Osteoblast (primary cell): Measurements from ENCODE around the gene TFDP2. TPM values are rescaled to one million over a fixed set of nuclear protein-coding genes. Genes with fewer than 3 reads are reported as not detected.

Experiments
- DNase-seq: peaks from one replicate; pipeline ENCODE4 v3.0.0; 2011; ENCODE audit warnings: low spot score, mixed read lengths; ENCODE audit not compliant: insufficient read length; ENCODE audit errors: missing footprints
- H2AFZ ChIP-seq: 2 replicates; pipeline ENCODE4 v1.6.0; 2011; ENCODE audit warnings: mild to moderate bottlenecking, low read length
- H3K27ac ChIP-seq: 2 replicates; pipeline ENCODE4 v1.5.1; 2011; ENCODE audit warnings: mild to moderate bottlenecking, low read depth, low read length, moderate library complexity
- H3K27me3 ChIP-seq: 2 replicates; pipeline ENCODE4 v1.6.0; 2012; ENCODE audit warnings: mild to moderate bottlenecking, control low read depth, inconsistent platforms, low read length, moderate library complexity; ENCODE audit not compliant: insufficient read depth
- H3K36me3 ChIP-seq: 2 replicates; pipeline ENCODE4 v1.5.1; 2011; ENCODE audit warnings: mild to moderate bottlenecking, low read length, control low read depth, moderate library complexity; ENCODE audit not compliant: insufficient read depth
- H3K4me1 ChIP-seq: 2 replicates; pipeline ENCODE4 v1.5.1; 2011; ENCODE audit warnings: mild to moderate bottlenecking, low read length, control low read depth, moderate library complexity; ENCODE audit not compliant: insufficient read depth
- H3K4me2 ChIP-seq: 2 replicates; pipeline ENCODE4 v1.6.0; 2011; ENCODE audit warnings: mild to moderate bottlenecking, low read length; ENCODE audit not compliant: insufficient read depth
- H3K4me3 ChIP-seq: fragments of 200-600 bp; sonication (generic); 3 replicates; pipeline ENCODE4 v1.5.1; 2012; ENCODE audit warnings: mild to moderate bottlenecking, low read length, inconsistent platforms; ENCODE audit not compliant: insufficient read depth
- H3K79me2 ChIP-seq: 2 replicates; pipeline ENCODE4 v1.6.0; 2012; ENCODE audit warnings: mild to moderate bottlenecking, low read length, control low read depth, inconsistent platforms; ENCODE audit not compliant: insufficient read depth
- H3K9me3 ChIP-seq: 2 replicates; pipeline ENCODE4 v1.5.1; 2011; ENCODE audit warnings: low read depth, low read length, control low read depth
- H4K20me1 ChIP-seq: 2 replicates; pipeline ENCODE4 v1.6.0; 2012; ENCODE audit warnings: mild to moderate bottlenecking, low read length, control low read depth; ENCODE audit not compliant: insufficient read depth
- CTCF ChIP-seq: IDR thresholded peaks from 2 replicates; pipeline ENCODE4 v1.5.1; 2011; ENCODE audit warnings: mild to moderate bottlenecking, low read depth, low read length, moderate library complexity; ENCODE audit errors: extremely low read depth
- total RNA-seq: library from RNA; depleted of rRNA; stranded (reverse); fragments of >200 nt; gene quantifications from 2 replicates; pipeline ENCODE4 v1.2.3, GENCODE V29; 2012

TFDP2 gene
- total RNA-seq, 1 donor, result 41.6 TPM

DNA sequence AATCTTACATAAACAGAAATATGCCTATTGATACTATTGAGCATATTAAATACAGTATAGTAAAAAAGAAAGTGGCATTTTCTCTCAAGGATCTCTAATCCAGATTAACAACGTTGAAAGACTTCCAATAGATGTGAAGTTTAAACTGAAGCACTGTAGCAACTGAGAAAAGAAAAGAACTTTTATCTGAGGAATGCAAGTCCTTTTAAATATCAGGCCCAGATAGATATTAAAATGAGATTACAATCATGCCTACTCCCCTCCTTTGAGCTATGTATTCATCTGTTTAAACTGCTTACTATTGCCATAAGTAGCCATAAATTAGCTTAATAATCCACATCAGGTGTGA lies 102.3 kb downstream of the TFDP2 start:
- Histone ChIP-seq H2AFZ (no peak overlapping the region), H3K4me3 (no peak overlapping the region), H3K27ac (no peak overlapping the region), H4K20me1 (no peaks in the 10 kb centered on the region), H3K4me1 (no peaks in the 10 kb centered on the region), H3K27me3 (no peaks in the 10 kb centered on the region), H3K79me2 (no peaks in the 10 kb centered on the region), H3K9me3 (no peaks in the 10 kb centered on the region), H3K36me3 (no peaks in the 10 kb centered on the region), H3K4me2 (no peak overlapping the region)
- TF ChIP-seq CTCF, result no peak
- no peak for DNase-seq

DNA sequence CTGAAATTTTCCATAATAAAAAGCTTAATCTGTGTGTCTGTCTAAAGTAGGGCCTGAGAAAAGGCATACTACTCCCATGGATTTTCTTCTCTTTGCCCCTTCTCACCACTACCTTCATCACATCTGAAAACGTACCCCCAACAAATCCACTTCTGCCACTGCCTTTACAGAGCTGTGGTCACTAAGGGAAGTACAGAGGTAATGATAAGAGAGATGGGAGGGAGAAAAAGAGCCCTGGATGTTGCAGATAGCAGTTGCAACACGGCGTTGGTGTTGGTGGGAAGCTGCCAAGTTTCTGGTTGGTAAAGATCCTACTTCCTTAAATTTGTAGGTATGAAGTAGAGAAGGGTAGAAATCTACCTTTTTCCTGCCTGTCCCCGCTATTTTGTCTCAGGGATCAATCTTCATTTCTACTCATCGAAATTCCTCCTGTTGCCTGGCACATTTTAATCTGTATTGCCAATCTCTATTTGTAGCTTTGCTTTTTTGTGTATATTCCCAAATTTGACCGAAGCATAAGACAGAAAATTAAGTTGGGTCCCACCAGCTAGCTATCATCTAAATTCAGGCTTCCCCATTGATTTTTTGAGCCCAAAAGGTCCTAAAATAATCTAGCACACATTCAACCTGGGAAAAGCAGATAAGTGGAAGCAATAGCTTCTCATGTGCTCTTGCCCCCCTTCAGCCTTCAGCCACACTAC lies 102.9 kb downstream of the TFDP2 start:
- no peak for TF ChIP-seq CTCF
- H3K9me3 ChIP-seq, result no peaks in the 10 kb centered on the region

GRCh38 chr3:142040941-142041491 lies 108.3 kb downstream of the TFDP2 start:
- Histone ChIP-seq H3K27ac (no peak overlapping the region), H3K4me2 (no peak overlapping the region), H3K4me1 (no peaks in the 10 kb centered on the region), H4K20me1 (no peaks in the 10 kb centered on the region), H3K27me3 (no peaks in the 10 kb centered on the region), H3K36me3 (no peaks in the 10 kb centered on the region), H3K4me3 (no peak overlapping the region), H3K79me2 (no peaks in the 10 kb centered on the region), H3K9me3 (no peaks in the 10 kb centered on the region), H2AFZ (no peak overlapping the region)
- no peak for TF ChIP-seq CTCF
- no peak for DNase-seq

More for the DNA sequence above, 102.9 kb downstream of the TFDP2 start:
- Histone ChIP-seq H2AFZ (no peak overlapping the region), H3K4me1 (no peaks in the 10 kb centered on the region), H4K20me1 (no peaks in the 10 kb centered on the region), H3K4me3 (no peak overlapping the region), H3K79me2 (no peaks in the 10 kb centered on the region), H3K27me3 (no peaks in the 10 kb centered on the region), H3K4me2 (no peak overlapping the region), H3K27ac (no peak overlapping the region), H3K36me3 (no peaks in the 10 kb centered on the region)
- no peak for DNase-seq

- H3K36me3 ChIP-seq, result no peaks in the 10 kb centered on the region
- no peak overlapping the region for H3K4me3 ChIP-seq
- no peak overlapping the region for H3K27ac ChIP-seq
- no peaks in the 10 kb centered on the region for H3K79me2 ChIP-seq
- no peak overlapping the region for H3K4me2 ChIP-seq
- no peak overlapping the region for H2AFZ ChIP-seq
- no peaks in the 10 kb centered on the region for H3K4me1 ChIP-seq
- no peak for TF ChIP-seq CTCF
- H3K9me3 ChIP-seq, result no peaks in the 10 kb centered on the region
- H4K20me1 ChIP-seq, result no peaks in the 10 kb centered on the region
- no peaks in the 10 kb centered on the region for H3K27me3 ChIP-seq
- no peak for DNase-seq
Measured at GRCh38 chr3:142035308-142035922, 113.9 kb downstream of the TFDP2 start.
